GM21515 (cell line): ENCODE measurements around the gene TENT5A.

Experiments
- ATAC-seq: cut with Tn5 transposase; IDR thresholded peaks from one replicate; pipeline ENCODE4 v1.9.1; 2021; ENCODE audit not compliant: unreplicated experiment

Gene TENT5A

GRCh38 chr6:81718126-81718525, 34.4 kb downstream of the TENT5A start:
- ATAC-seq, result no peak

- no peak for ATAC-seq
These were observed 37.8 kb downstream of the TENT5A start for GRCh38 chr6:81714684-81715083.

- no peak for ATAC-seq
These were observed 39.3 kb downstream of the TENT5A start for GRCh38 chr6:81713205-81713604.

- no peak for ATAC-seq
These were observed 44.3 kb downstream of the TENT5A start for GRCh38 chr6:81708113-81708699.

- no peak for ATAC-seq
These were observed 47.8 kb downstream of the TENT5A start for GRCh38 chr6:81704700-81705099.

GRCh38 chr6:81700414-81700813, 52.1 kb downstream of the TENT5A start:
- no peak for ATAC-seq

GRCh38 chr6:81697559-81697958, 54.9 kb downstream of the TENT5A start:
- ATAC-seq, result no peak

GRCh38 chr6:81696524-81696923, 56.0 kb downstream of the TENT5A start:
- ATAC-seq, result no peak
